K562 (cell line): ENCODE results near the gene DUSP23. TPM values are rescaled to one million over a fixed set of nuclear protein-coding genes. Genes with fewer than 3 reads are reported as not detected.

Experiments used
- ARID1B ChIP-seq: fragments of 450-650 bp; IDR thresholded peaks from 2 replicates; pipeline ENCODE4 v1.6.1; 2016; ENCODE audit warnings: antibody characterized with exemption, mild to moderate bottlenecking, inconsistent platforms
- CREB1 ChIP-seq, 2 experiments: sonication (generic) in 1 of 2; formaldehyde crosslinking in 1 of 2; IDR thresholded peaks; 2 replicates each; pipeline versions ENCODE4 v1.6.1 to v1.8.0; 2012 to 2022; ENCODE audit warnings: inconsistent platforms in 1 of 2, mild to moderate bottlenecking in 1 of 2, missing genetic modification reagents in 1 of 2, moderate library complexity in 1 of 2
- FOXA3 ChIP-seq, 2 experiments: fragments of 450-650 bp in 1 of 2; sonication (generic) in 1 of 2; formaldehyde crosslinking; IDR thresholded peaks in 1 of 2; conservative IDR thresholded peaks in 1 of 2; 2 replicates each; pipeline versions ENCODE4 v1.4.0 to v1.8.0; 2020 to 2022; ENCODE audit warnings: mild to moderate bottlenecking in 2 of 2, missing genetic modification reagents in 1 of 2
- HOXB6 ChIP-seq: fragments of 250-450 bp; sonication (Bioruptor Pico); IDR thresholded peaks from 2 replicates; pipeline ENCODE4 v1.5.1; 2022; ENCODE audit warnings: mild to moderate bottlenecking, borderline replicate concordance
- MAFF ChIP-seq: IDR thresholded peaks from 2 replicates; pipeline ENCODE4 v1.6.1; 2012; ENCODE audit warnings: low read length, improper control_type of control experiment
- NBN ChIP-seq: fragments of 450-650 bp; IDR thresholded peaks from 2 replicates; pipeline ENCODE4 v1.6.1; 2016; ENCODE audit warnings: low read depth, mild to moderate bottlenecking
- PRDM10 ChIP-seq: fragments of 450-650 bp; IDR thresholded peaks from 2 replicates; pipeline ENCODE4 v1.6.1; 2018; ENCODE audit not compliant: partially characterized antibody
- RCOR1 ChIP-seq, 2 experiments: IDR thresholded peaks; 2 replicates each; pipeline ENCODE4 v1.6.1; 2012; ENCODE audit warnings: low read depth in 2 of 2, low read length in 2 of 2, borderline replicate concordance in 1 of 2, improper control_type of control experiment in 1 of 2
- RHOXF2B ChIP-seq: fragments of 250-450 bp; sonication (Bioruptor Pico); conservative IDR thresholded peaks from 2 replicates; pipeline ENCODE4 v1.5.1; 2021
- SOX6 ChIP-seq: fragments of 450-650 bp; IDR thresholded peaks from 2 replicates; pipeline ENCODE4 v1.6.1; 2014; ENCODE audit warnings: mild to moderate bottlenecking
- STAT5A ChIP-seq: IDR thresholded peaks from 2 replicates; pipeline ENCODE4 v1.6.1; 2012; ENCODE audit warnings: low read length, inconsistent platforms, borderline replicate concordance
- ZNF318 ChIP-seq, 2 experiments: fragments of 450-650 bp; IDR thresholded peaks; 2 replicates each; pipeline ENCODE4 v1.6.1; 2016; ENCODE audit warnings: mild to moderate bottlenecking in 2 of 2, borderline replicate concordance in 1 of 2, low read depth in 1 of 2, moderate library complexity in 1 of 2
- ZNF584 ChIP-seq: fragments of 200-800 bp; sonication (Bioruptor generic); IDR thresholded peaks from 2 replicates; pipeline ENCODE4 v1.6.1; 2016; ENCODE audit warnings: low read depth, mild to moderate bottlenecking, missing genetic modification characterization, missing compliant biosample characterization
- ZNF75A ChIP-seq: fragments of 450-650 bp; formaldehyde crosslinking; IDR thresholded peaks from 2 replicates; pipeline ENCODE4 v1.4.0; 2020; ENCODE audit warnings: mild to moderate bottlenecking
- polyA plus RNA-seq, 8 experiments: library from polyadenylated mRNA; depleted of rRNA in 4 of 8; stranded (reverse) in 5 of 8; unstranded in 3 of 8; fragments of >200 nt; fragmentation: Nextera tagmentation in 2 of 8; fragmentation: Illumina TruSeq in 1 of 8; extraction: Ambion mirVana in 2 of 8; extraction: Trizol in 1 of 8; gene quantifications; 2 replicates each; pipeline versions ENCODE4 v1.2.1 to v1.2.3, GENCODE V29; 2011 to 2014; ENCODE audit warnings: inconsistent platforms in 1 of 8, missing spikeins in 1 of 8
- total RNA-seq, 7 experiments: library from RNA; depleted of rRNA in 6 of 7; stranded (reverse); fragments of >200 nt in 6 of 7; fragmentation: Illumina TruSeq in 2 of 7; extraction: Trizol in 2 of 7; gene quantifications; 2 replicates each; pipeline versions ENCODE4 v1.2.1 to v1.2.3, GENCODE V29; 2011 to 2021; ENCODE audit warnings: low replicate concordance in 1 of 7

DUSP23 gene
- total and polyA plus RNA-seq, 9 of the 15 experiments (the other 6 are each of a cell fraction or from before 2014, with no cell fraction given): 1.0 to 34.8 (median 13.7) TPM

DNA sequence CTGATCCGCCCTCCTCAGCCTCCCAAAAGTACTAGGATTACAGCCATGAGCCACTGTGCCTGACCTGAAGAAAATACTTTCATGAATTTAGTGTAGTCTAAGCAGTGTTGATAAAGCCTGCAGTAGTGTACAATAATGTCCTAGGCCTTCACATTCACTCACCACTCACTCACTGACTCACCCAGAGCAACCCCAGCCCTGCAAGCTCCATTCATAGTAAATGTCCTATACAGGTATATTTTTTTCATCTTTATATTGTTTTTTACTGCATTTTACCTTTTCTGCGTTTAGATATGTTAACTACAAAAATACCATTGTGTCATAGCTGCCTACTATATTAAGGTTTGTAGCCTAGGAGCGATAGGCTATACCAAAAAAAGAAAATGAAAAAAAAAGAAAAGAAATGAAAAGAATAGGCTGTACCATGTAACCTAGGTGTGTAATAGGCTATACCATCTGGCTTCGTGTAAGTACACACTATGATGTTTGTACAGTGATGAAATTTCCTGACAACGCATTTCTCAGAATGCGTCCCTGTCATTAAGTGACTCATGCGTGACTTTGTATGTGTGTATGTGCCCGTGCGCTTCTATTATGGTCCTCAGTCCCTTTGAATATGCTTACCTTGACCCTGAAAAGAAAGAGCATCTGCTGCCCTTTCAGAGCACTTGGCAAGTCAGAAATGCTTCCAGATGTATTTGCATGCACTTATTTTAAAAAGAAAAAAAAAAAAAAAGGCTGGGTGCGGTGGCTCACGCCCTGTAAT is 36.7 kb downstream of the DUSP23 start (continued):
- TF ChIP-seq ZNF318 (IDR thresholded peaks at IDR 0.05; ENCODE audit: borderline replicate concordance in 1 of 2, low read depth in 1 of 2): peak in 1 of 2 experiments; percentile 91; a peak in 2 of 4 replicates
- peak in 1 of 2 experiments; percentile 19; a peak in 1 of 4 replicates for TF ChIP-seq RCOR1 (IDR thresholded peaks at IDR 0.05; ENCODE audit: borderline replicate concordance in 1 of 2, low read depth in 2 of 2, low read length in 2 of 2)
- TF ChIP-seq FOXA3 (CRISPR knock-in tag; conservative IDR thresholded peaks at IDR 0.05 in 1 of 2, IDR thresholded peaks at IDR 0.05 in 1 of 2): peak; percentile 86 to 94
- TF ChIP-seq HOXB6 (CRISPR knock-in tag): no peak
- peak; percentile 79 for TF ChIP-seq SOX6
- TF ChIP-seq STAT5A: peak; percentile 57
- no peak for TF ChIP-seq RHOXF2B (CRISPR knock-in tag)
- TF ChIP-seq ZNF75A: no peak
- TF ChIP-seq ARID1B: peak; percentile 81
- TF ChIP-seq MAFF: peak; percentile 69; the same call in 1 of the 2 replicates
- TF ChIP-seq CREB1 (IDR thresholded peaks at IDR 0.05): no peak
- TF ChIP-seq CREB1 (CRISPR knock-in tag; IDR thresholded peaks at IDR 0.05): 0 out of 2 replicates have a peak, but pooled peaks have one; percentile 65
- peak; percentile 99 for TF ChIP-seq PRDM10
- TF ChIP-seq ZNF584: 0 out of 2 replicates have a peak, but pooled peaks have one; percentile 43
- TF ChIP-seq NBN: peak; percentile 29; the same call in 1 of the 2 replicates
